Endometrium (tissue), 2 donors: ENCODE measurements around the gene RABGGTB.
"Not testable (repeated sequence)": the region's sequence is repeated elsewhere in the genome, so short reads cannot be mapped to it uniquely, and the experiment has no call there.

Experiments
- FAIRE-seq: peaks from 2 replicates; lab custom pipeline; 2012; peaks lifted over from hg19 to GRCh38; lab: Jason Lieb, UNC
- donor health status: control.
- donor health status: control.

Gene RABGGTB

GRCh38 chr1:75796376-75797272 lies 10.6 kb downstream of the RABGGTB start, which contains the start of gene MSH4:
Gene MSH4 (plus strand): TSS chr1:75796882. CDS start chr1:75796986, 104 bp downstream.
- FAIRE-seq, result no peak

- no peak for FAIRE-seq
These were observed 11.2 kb downstream of the RABGGTB start for GRCh38 chr1:75797273-75797588.

GRCh38 chr1:75797606-75798216 lies 11.7 kb downstream of the RABGGTB start:
- no peak for FAIRE-seq

GRCh38 chr1:75801480-75801879 lies 15.4 kb downstream of the RABGGTB start:
- FAIRE-seq, result not testable (repeated sequence)

GRCh38 chr1:75808921-75809320 lies 22.9 kb downstream of the RABGGTB start:
- FAIRE-seq, result no peak

- not testable (repeated sequence) for FAIRE-seq
These were observed 24.1 kb downstream of the RABGGTB start for GRCh38 chr1:75810113-75810512.

- FAIRE-seq, result no peak
These were observed 25.3 kb downstream of the RABGGTB start for GRCh38 chr1:75811211-75811981.

GRCh38 chr1:75812065-75812464 lies 26.0 kb downstream of the RABGGTB start:
- no peak for FAIRE-seq

GRCh38 chr1:75823596-75823995 lies 37.5 kb downstream of the RABGGTB start:
- FAIRE-seq, result not testable (repeated sequence)

GRCh38 chr1:75836528-75837100 lies 50.6 kb downstream of the RABGGTB start:
- no peak for FAIRE-seq

- no peak for FAIRE-seq
These were observed 52.0 kb downstream of the RABGGTB start for GRCh38 chr1:75838079-75838478.

- no peak for FAIRE-seq
These were observed 55.4 kb downstream of the RABGGTB start for GRCh38 chr1:75841421-75841820.
